Fibroblast of peridontal ligament (primary cell): ENCODE results near the gene ABCG1.
A peak's percentile ranks its signal among the peaks of the same experiment; 100 is the strongest.

ENCODE experiments used
- DNase-seq: peaks from one replicate; pipeline ENCODE4 v3.0.0-alpha.2; 2010; ENCODE audit errors: extremely low read depth

Gene ABCG1

DNA sequence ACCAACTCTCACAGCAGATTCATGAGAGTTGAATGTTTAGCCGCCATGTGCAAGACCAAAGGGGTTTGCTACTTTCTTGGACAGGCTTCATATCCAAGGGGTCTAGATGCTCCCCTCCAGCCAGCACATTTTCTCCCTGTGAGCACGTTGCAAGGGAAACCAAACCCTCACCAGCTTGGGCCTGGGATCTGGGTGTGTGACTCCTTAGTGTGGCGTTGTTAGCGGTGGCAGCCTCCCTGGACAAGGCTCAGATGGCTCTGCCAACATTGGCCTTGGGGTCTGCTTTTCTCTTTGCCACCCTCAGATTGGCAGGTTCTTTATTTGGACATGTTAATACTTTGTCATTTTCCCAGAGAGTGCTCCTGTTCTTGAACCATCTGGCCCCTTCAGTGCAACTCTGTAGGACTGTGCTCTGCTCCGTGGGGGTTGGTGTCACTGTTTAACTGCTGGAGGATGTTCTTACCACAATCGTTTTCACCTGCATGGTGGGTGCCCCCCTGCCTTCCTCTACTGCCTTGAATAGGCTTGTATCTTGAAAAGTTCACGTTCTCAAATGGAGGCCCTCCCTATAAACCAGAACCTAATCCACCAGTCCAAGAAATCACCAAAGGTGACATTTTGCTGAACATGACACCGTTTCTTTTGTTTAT is 13.4 kb downstream of the ABCG1 start:
- DNase-seq, result no peak

DNA sequence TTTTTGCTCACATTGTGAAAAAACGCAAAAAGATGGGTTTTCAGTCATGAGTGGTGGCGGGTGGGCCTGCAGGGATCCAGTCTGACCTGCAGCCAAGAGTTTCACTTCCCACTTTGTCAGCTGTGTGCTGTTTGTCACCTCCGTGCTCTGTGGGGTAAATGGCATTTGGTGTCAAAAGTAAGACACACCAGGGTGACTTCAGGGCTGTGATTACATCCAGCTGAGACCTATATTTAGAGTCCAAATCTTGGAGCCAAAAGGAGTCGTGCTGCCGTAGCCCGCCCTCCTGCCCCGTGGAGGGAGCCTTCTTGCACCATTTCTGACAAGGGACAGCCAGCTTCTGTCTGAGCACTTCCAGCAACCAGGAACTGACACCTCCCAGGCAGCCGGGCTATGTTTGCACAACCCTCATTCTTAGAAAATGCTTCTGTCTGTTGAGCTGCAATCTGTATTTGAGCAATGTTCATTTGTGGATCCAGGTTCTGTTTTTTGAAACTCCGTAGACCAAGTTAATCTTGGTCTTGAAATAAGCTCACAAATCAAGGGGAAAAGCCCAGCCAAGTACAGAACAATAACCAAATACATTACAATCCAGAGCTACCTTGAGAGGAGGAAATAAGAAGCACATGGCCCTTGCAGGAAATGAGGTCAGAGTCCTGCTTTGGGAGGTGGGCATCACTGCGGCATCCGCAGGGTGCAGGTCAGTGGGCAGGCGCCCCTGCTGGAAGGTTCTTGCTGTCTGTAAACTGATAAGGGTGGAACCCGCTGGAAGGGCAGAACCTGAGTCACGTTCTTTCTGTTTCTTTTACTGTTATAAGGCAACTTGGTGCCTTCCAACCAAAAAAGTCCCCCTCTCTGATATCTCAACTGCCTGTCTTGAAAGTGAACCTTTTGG is 14.4 kb downstream of the ABCG1 start:
- peak; percentile 2 for DNase-seq

- DNase-seq, result no peak
Observed at GRCh38 chr21:42234041-42234440, 15.1 kb downstream of the ABCG1 start.

GRCh38 chr21:42234464-42235241 is 15.7 kb downstream of the ABCG1 start:
- no peak for DNase-seq

DNA sequence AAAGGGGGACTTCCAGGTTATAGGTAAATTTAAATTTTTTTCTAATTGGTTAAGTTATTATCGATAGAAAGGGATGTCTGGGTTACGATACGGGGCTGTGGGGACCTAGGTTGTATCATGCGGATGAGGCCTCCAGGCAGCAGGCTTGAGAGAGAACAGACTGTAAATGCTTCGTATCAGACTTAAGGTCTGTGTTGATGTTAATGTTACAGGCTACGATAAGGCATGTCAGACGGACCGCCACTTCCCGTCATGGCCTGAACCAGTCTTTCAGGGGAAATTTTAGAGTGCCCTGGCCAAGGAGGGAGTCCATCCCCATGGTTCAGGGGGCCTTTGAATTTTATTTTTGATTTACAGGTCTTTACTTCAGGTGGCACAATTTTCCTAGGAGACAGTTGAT is 16.7 kb downstream of the ABCG1 start:
- no peak for DNase-seq

GRCh38 chr21:42236014-42236413 is 17.1 kb downstream of the ABCG1 start:
- DNase-seq, result no peak

DNA sequence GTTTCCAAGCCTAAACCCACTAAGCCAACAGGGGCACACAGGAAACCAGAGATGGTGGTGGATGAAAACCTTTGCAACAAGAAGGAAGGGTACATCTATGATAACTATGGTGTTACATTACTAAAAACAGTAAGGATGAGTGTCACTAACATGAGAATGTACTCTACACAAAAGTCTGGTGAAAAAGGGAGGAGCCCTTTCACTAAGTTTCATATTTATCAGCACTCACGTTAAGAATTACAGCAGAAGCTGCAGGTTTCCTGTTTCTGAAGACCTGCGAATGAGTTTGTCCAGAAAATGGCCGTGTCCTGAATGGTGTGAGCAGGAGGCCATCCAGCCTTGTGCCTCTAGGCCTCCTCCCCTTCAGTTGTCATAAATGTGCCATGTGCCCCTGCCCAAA is 17.8 kb downstream of the ABCG1 start:
- DNase-seq, result no peak

- DNase-seq, result no peak
Observed at GRCh38 chr21:42237161-42237560, 18.2 kb downstream of the ABCG1 start.

- no peak for DNase-seq
Observed at GRCh38 chr21:42237577-42237976, 18.6 kb downstream of the ABCG1 start.

- no peak for DNase-seq
Observed at GRCh38 chr21:42238185-42238934, 19.4 kb downstream of the ABCG1 start.

DNA sequence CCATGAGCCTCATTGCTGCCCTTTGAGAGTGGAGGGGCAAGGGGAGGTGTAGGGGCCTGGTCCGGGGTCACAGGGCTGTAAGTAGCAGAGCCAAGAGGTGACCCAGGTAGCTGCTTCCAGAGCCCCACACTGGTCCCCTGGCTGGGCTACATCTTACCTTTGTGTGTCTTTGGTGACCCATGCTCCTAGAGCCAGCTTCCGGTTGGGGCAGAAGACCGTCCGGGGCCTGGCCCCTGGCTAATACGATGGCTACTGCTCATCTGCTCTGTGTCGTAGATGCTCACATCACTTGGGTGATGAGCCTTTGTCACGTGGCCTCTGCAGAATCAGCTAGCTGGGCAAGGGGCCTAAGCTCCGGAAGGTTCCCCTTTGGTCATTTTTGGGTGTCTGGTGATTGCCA is 20.6 kb downstream of the ABCG1 start:
- no peak for DNase-seq

GRCh38 chr21:42239973-42240372 is 21.0 kb downstream of the ABCG1 start:
- DNase-seq, result no peak

GRCh38 chr21:42242611-42243010 is 23.7 kb downstream of the ABCG1 start:
- no peak for DNase-seq

DNA sequence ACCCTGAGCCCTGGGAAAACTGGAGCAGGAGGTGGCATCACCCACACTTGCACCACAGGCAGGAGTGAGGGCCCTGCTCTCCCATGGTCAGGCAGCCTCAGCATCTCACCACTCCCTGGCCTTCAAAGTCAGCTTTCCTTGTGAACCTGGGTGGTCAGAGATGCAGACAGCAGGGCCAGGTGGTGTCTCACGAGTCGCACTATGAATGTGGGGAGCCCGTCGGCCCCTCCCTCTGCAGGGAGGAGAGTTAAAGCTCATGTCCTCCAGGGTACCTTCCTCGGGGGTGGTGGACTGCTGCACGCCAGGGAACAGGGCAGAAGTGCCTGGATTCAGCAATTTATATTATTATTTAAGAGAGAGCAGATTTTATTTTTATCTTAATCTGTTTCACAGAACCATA is 24.1 kb downstream of the ABCG1 start:
- no peak for DNase-seq

- DNase-seq, result no peak
Observed at GRCh38 chr21:42245331-42246193, 26.6 kb downstream of the ABCG1 start.

- DNase-seq, result no peak
Observed at GRCh38 chr21:42247716-42248115, 28.8 kb downstream of the ABCG1 start.

- DNase-seq, result no peak
Observed at GRCh38 chr21:42248241-42248640, 29.3 kb downstream of the ABCG1 start.

GRCh38 chr21:42248783-42249597 is 30.1 kb downstream of the ABCG1 start:
- no peak for DNase-seq

- no peak for DNase-seq
Observed at GRCh38 chr21:42250422-42251403, 31.8 kb downstream of the ABCG1 start.
